Activated CD8-positive, alpha-beta memory T cell treated with anti-CD3 and anti-CD28 coated beads, Interleukin-2, amount 50 U/mL, for 48 hours (primary cell): ENCODE data around the gene CP.
A peak's percentile ranks its signal among the peaks of the same experiment; 100 is the strongest.

Experiments used
- DNase-seq: peaks from one replicate; pipeline ENCODE4 v3.0.0-alpha.2; 2020

Gene CP

GRCh38 chr3:149180057-149180573 lies 41.5 kb downstream of the CP start:
- DNase-seq = no peak

- DNase-seq = no peak
Observed at GRCh38 chr3:149179220-149179619, 42.4 kb downstream of the CP start.

GRCh38 chr3:149177122-149177521 lies 44.5 kb downstream of the CP start:
- no peak for DNase-seq

GRCh38 chr3:149174901-149175300 lies 46.7 kb downstream of the CP start:
- DNase-seq = no peak

GRCh38 chr3:149170672-149171071 lies 51.0 kb downstream of the CP start:
- no peak for DNase-seq

GRCh38 chr3:149167898-149168297 lies 53.7 kb downstream of the CP start:
- no peak for DNase-seq

GRCh38 chr3:149163066-149163465 lies 58.6 kb downstream of the CP start:
- no peak for DNase-seq

- no peak for DNase-seq
Observed at GRCh38 chr3:149162007-149162406, 59.6 kb downstream of the CP start.

GRCh38 chr3:149160754-149161300 lies 60.8 kb downstream of the CP start:
- DNase-seq = no peak

GRCh38 chr3:149153402-149153801 lies 68.2 kb downstream of the CP start:
- no peak for DNase-seq

- DNase-seq = no peak
Observed at GRCh38 chr3:149152420-149152819, 69.2 kb downstream of the CP start.

GRCh38 chr3:149151843-149152242 lies 69.8 kb downstream of the CP start:
- DNase-seq = no peak

GRCh38 chr3:149150436-149150835 lies 71.2 kb downstream of the CP start:
- DNase-seq = no peak

GRCh38 chr3:149145974-149146373 lies 75.7 kb downstream of the CP start:
- DNase-seq = no peak

- no peak for DNase-seq
Observed at GRCh38 chr3:149145356-149145755, 76.3 kb downstream of the CP start.

GRCh38 chr3:149142682-149143081 lies 78.9 kb downstream of the CP start:
- no peak for DNase-seq

GRCh38 chr3:149134575-149134974 lies 87.1 kb downstream of the CP start:
- DNase-seq = no peak

GRCh38 chr3:149131589-149131988 lies 90.0 kb downstream of the CP start:
- no peak for DNase-seq

- DNase-seq = peak; percentile 90
Observed at GRCh38 chr3:149129326-149130205, 92.1 kb downstream of the CP start, which contains the start of gene HPS3. HPS3 (plus strand) TSS chr3:149129638; CDS start chr3:149129724, 86 bp downstream.

GRCh38 chr3:149128821-149129220 lies 92.8 kb downstream of the CP start:
- DNase-seq = no peak

GRCh38 chr3:149122721-149123578 lies 98.7 kb downstream of the CP start:
- no peak for DNase-seq
